GM12891 (cell line): ENCODE measurements around the gene L2HGDH.
"Not testable (repeated sequence)": the region's sequence is repeated elsewhere in the genome, so short reads cannot be mapped to it uniquely, and the experiment has no call there.

Experiments
- PAX5 ChIP-seq: IDR thresholded peaks from 2 replicates; pipeline ENCODE4 v1.6.1; 2011; ENCODE audit warnings: low read length, moderate library complexity, mild to moderate bottlenecking; ENCODE audit not compliant: insufficient read depth, severe bottlenecking
- SPI1 ChIP-seq: IDR thresholded peaks from 2 replicates; pipeline ENCODE4 v1.6.1; 2011; ENCODE audit warnings: low read depth, low read length, control low read depth

DNA sequence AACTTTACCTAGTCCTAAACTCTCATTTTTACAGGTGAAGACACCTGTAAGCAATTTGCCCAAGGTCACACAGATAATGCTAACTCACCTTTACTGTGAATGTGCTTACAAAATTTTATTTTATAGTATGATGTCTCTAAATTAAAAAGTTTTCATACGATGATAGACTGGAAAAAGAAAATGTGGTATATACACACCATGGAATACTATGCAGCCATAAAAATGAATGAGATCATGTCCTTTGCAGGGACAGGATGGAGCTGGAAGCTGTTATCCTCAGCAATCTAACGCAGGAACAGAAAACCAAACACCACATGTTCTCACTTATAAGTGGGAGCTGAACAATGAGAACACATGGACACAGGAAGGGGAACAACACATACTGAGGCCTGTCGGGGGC, 44.3 kb upstream of the L2HGDH start:
- not testable (repeated sequence) for TF ChIP-seq PAX5, SPI1
